Measurements from ENCODE around the gene ID2. TPM values are rescaled to one million over a fixed set of nuclear protein-coding genes. Genes with fewer than 3 reads are reported as not detected.

Gene ID2
- polyA plus RNA-seq, 4 donors = 70.2 to 613 (median 147) TPM

GRCh38 chr2:8659092-8659734 is 22.6 kb upstream of the ID2 start:
- DNase-seq (no peak), FAIRE-seq (no peak)
- no peaks in the 10 kb centered on the region for H3K27me3 ChIP-seq (ENCODE audit: control insufficient read depth in 3 of 3, insufficient read depth in 3 of 3, low read length in 3 of 3)
- H3K9me3 ChIP-seq (ENCODE audit: control insufficient read depth in 2 of 2, insufficient read depth in 1 of 2, low read depth in 1 of 2, low read length in 1 of 2) = no peaks in the 10 kb centered on the region
- H3K4me3 ChIP-seq (ENCODE audit: low read depth in 1 of 3, low read length in 3 of 3) = no peak overlapping the region
- H3K27ac ChIP-seq (ENCODE audit: low read depth in 1 of 3, low read length in 2 of 3) = no peak overlapping the region
- WGBS, 3 donors = 67 to 85% (median 72%) methylated on average over 10 of the region's 10 CpGs
- H3K4me1 ChIP-seq (ENCODE audit: control insufficient read depth in 3 of 3, insufficient read depth in 2 of 3, low read depth in 1 of 3, low read length in 2 of 3) = no peaks in the 10 kb centered on the region
- H3K36me3 ChIP-seq (ENCODE audit: control insufficient read depth in 3 of 3, insufficient read depth in 2 of 3, low read depth in 1 of 3, low read length in 3 of 3) = no peaks in the 10 kb centered on the region

DNA sequence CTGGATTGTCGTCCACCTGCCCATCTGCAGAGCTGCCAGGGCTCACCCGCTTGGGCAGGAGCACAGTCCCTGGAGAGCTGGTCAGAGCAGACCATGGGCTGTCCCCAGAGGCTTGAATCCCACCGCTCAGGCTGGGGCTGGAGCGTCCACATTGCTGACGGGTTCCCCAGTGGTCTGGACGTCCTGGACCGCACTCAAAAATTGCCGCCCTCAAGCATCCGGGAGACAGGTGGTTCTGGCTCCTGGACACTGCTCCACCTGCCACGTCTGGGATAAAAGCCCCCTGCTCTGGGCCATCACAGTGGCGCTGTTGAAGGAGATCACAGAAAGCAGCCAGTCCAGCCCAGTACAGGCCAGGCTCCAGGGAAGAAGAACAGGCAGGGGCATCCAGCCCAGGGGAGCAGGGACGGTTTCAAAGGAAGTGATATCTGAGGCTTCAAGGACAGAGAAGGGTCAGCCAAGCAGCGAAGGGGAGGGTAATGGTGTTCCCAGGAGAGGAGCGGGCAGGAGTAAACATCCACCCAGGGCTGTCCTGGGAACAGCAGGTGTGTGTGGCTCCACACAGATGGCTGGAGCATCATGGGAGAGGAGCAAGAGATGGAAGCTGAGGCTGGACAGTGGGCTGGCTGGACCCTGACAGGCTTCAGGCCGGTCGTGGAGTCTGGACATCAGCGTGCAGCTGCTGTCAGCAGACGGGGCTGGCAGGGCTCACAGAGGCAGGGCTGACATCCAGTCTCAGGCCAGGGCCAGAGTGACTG is 21.9 kb upstream of the ID2 start:
- Histone ChIP-seq H3K27ac (ENCODE audit: low read depth in 1 of 3, low read length in 2 of 3) (no peak overlapping the region), H3K36me3 (ENCODE audit: control insufficient read depth in 3 of 3, insufficient read depth in 2 of 3, low read depth in 1 of 3, low read length in 3 of 3) (no peaks in the 10 kb centered on the region)
- 85 to 89% (median 87%) methylated on average over 18 of the region's 18 CpGs for WGBS, 3 donors

GRCh38 chr2:8661235-8661634 is 20.6 kb upstream of the ID2 start:
- Histone ChIP-seq H3K27me3 (ENCODE audit: control insufficient read depth in 3 of 3, insufficient read depth in 3 of 3, low read length in 3 of 3) (no peaks in the 10 kb centered on the region), H3K27ac (ENCODE audit: low read depth in 1 of 3, low read length in 2 of 3) (no peak overlapping the region), H3K4me3 (ENCODE audit: low read depth in 1 of 3, low read length in 3 of 3) (no peak overlapping the region), H3K36me3 (ENCODE audit: control insufficient read depth in 3 of 3, insufficient read depth in 2 of 3, low read depth in 1 of 3, low read length in 3 of 3) (no peaks in the 10 kb centered on the region), H3K4me1 (ENCODE audit: control insufficient read depth in 3 of 3, insufficient read depth in 2 of 3, low read depth in 1 of 3, low read length in 2 of 3) (no peaks in the 10 kb centered on the region), H3K9me3 (ENCODE audit: control insufficient read depth in 2 of 2, insufficient read depth in 1 of 2, low read depth in 1 of 2, low read length in 1 of 2) (no peaks in the 10 kb centered on the region)
- 84 to 90% (median 86%) methylated on average over 6 of the region's 6 CpGs for WGBS, 3 donors
- DNase-seq (no peak), FAIRE-seq (no peak)

More for the DNA sequence above, 21.9 kb upstream of the ID2 start:
- no peaks in the 10 kb centered on the region for H3K9me3 ChIP-seq (ENCODE audit: control insufficient read depth in 2 of 2, insufficient read depth in 1 of 2, low read depth in 1 of 2, low read length in 1 of 2)
- no peak for DNase-seq
- H3K27me3 ChIP-seq (ENCODE audit: control insufficient read depth in 3 of 3, insufficient read depth in 3 of 3, low read length in 3 of 3) = no peaks in the 10 kb centered on the region
- no peaks in the 10 kb centered on the region for H3K4me1 ChIP-seq (ENCODE audit: control insufficient read depth in 3 of 3, insufficient read depth in 2 of 3, low read depth in 1 of 3, low read length in 2 of 3)
- no peak overlapping the region for H3K4me3 ChIP-seq (ENCODE audit: low read depth in 1 of 3, low read length in 3 of 3)
- no peak for FAIRE-seq

DNA sequence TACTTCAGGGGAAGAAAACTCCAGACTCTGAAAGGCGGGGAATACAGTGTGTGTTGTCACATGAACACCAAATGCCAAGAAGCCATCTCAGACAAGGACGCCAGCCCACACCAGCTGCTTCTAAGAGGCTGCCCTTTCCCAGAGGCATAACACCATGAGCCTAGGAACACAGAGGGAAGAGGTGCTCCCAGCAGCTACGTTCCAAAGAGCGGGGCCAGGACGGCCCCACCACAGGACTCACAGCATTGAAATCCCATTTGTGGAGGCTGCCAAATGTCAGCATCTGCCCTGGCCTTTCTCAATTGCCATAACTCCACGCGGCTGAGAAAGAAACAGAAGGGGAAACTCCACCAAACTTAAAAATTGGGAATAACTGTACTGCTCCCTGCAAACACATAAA is 20.1 kb upstream of the ID2 start:
- H3K27ac ChIP-seq (ENCODE audit: low read depth in 1 of 3, low read length in 2 of 3) = no peak overlapping the region
- no peak overlapping the region for H3K4me3 ChIP-seq (ENCODE audit: low read depth in 1 of 3, low read length in 3 of 3)
- no peak for DNase-seq
- H3K4me1 ChIP-seq (ENCODE audit: control insufficient read depth in 3 of 3, insufficient read depth in 2 of 3, low read depth in 1 of 3, low read length in 2 of 3) = no peaks in the 10 kb centered on the region
- H3K9me3 ChIP-seq (ENCODE audit: control insufficient read depth in 2 of 2, insufficient read depth in 1 of 2, low read depth in 1 of 2, low read length in 1 of 2) = no peaks in the 10 kb centered on the region
- no peak for FAIRE-seq
- H3K36me3 ChIP-seq (ENCODE audit: control insufficient read depth in 3 of 3, insufficient read depth in 2 of 3, low read depth in 1 of 3, low read length in 3 of 3) = no peaks in the 10 kb centered on the region
- no peaks in the 10 kb centered on the region for H3K27me3 ChIP-seq (ENCODE audit: control insufficient read depth in 3 of 3, insufficient read depth in 3 of 3, low read length in 3 of 3)
- 67 to 89% (median 86%) methylated on average over 7 of the region's 7 CpGs for WGBS, 3 donors

DNA sequence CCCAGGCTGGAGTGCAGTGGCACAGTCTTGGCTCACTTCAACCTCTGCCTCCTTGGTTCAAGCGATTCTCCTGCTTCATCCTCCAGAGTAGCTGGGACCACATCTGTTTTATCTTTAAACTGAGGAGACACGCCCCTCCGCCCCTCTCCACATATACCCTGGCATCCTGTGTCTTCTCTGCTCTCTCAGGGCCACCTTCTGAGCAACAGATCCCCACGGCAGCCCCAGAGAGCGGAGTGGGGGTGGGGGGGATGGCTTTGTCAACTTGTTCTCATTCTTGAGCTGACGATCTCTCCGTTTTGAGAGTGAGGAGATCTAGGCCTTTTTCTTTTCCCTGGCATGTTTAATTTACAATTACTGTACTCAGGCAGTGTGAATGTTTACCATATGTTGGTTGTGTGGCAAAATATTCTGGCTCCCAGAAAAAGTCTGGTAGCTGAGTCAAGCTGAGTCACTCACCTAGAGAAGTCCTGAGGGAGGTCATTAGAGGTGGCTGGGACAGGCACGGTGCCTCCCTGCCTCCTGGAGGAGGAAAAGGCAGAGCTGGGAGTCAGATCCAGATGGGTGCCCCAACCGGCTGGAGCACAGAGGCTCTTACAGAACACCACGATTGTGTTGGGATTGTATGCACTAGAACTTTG is 19.5 kb upstream of the ID2 start:
- Histone ChIP-seq H3K27me3 (ENCODE audit: control insufficient read depth in 3 of 3, insufficient read depth in 3 of 3, low read length in 3 of 3) (no peaks in the 10 kb centered on the region), H3K9me3 (ENCODE audit: control insufficient read depth in 2 of 2, insufficient read depth in 1 of 2, low read depth in 1 of 2, low read length in 1 of 2) (no peaks in the 10 kb centered on the region), H3K4me1 (ENCODE audit: control insufficient read depth in 3 of 3, insufficient read depth in 2 of 3, low read depth in 1 of 3, low read length in 2 of 3) (no peaks in the 10 kb centered on the region), H3K36me3 (ENCODE audit: control insufficient read depth in 3 of 3, insufficient read depth in 2 of 3, low read depth in 1 of 3, low read length in 3 of 3) (no peaks in the 10 kb centered on the region), H3K27ac (ENCODE audit: low read depth in 1 of 3, low read length in 2 of 3) (no peak overlapping the region), H3K4me3 (ENCODE audit: low read depth in 1 of 3, low read length in 3 of 3) (no peak overlapping the region)
- 77 to 82% (median 80%) methylated on average over 10 of the region's 10 CpGs for WGBS, 3 donors
- no peak for FAIRE-seq
- no peak for DNase-seq

GRCh38 chr2:8663997-8664396 is 17.9 kb upstream of the ID2 start:
- no peak overlapping the region for H3K4me3 ChIP-seq (ENCODE audit: low read depth in 1 of 3, low read length in 3 of 3)
- H3K9me3 ChIP-seq (ENCODE audit: control insufficient read depth in 2 of 2, insufficient read depth in 1 of 2, low read depth in 1 of 2, low read length in 1 of 2) = no peaks in the 10 kb centered on the region
- H3K27me3 ChIP-seq (ENCODE audit: control insufficient read depth in 3 of 3, insufficient read depth in 3 of 3, low read length in 3 of 3) = no peaks in the 10 kb centered on the region
- FAIRE-seq (no peak), DNase-seq (no peak)
- H3K27ac ChIP-seq (ENCODE audit: low read depth in 1 of 3, low read length in 2 of 3) = no peak overlapping the region
- H3K4me1 ChIP-seq (ENCODE audit: control insufficient read depth in 3 of 3, insufficient read depth in 2 of 3, low read depth in 1 of 3, low read length in 2 of 3) = no peaks in the 10 kb centered on the region
- no peaks in the 10 kb centered on the region for H3K36me3 ChIP-seq (ENCODE audit: control insufficient read depth in 3 of 3, insufficient read depth in 2 of 3, low read depth in 1 of 3, low read length in 3 of 3)
- WGBS, 3 donors = 62 to 73% (median 69%) methylated on average over 13 of the region's 13 CpGs

DNA sequence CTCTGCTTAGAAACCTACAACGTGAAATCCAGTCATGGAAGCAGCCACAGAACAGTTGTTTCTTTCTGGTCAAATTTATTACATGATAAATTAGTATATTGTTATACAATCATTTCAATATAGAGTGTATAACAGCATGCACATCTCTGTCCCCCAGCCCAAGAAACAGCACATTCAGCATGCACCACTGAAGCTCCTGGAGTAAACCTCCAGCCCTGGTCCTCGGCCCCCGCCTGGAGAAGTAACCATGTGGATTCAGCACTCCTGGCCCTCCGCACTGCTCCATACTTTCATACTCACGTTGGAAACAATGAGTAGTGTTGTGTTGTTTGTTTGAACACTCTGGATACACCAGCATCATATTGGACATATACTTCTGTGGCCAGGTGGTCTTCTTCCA is 15.3 kb upstream of the ID2 start:
- no peaks in the 10 kb centered on the region for H3K4me1 ChIP-seq (ENCODE audit: control insufficient read depth in 3 of 3, insufficient read depth in 2 of 3, low read depth in 1 of 3, low read length in 2 of 3)
- H3K36me3 ChIP-seq (ENCODE audit: control insufficient read depth in 3 of 3, insufficient read depth in 2 of 3, low read depth in 1 of 3, low read length in 3 of 3) = no peaks in the 10 kb centered on the region
- 86 to 93% (median 93%) methylated on average over 5 of the region's 5 CpGs for WGBS, 3 donors
- no peak for DNase-seq
- no peaks in the 10 kb centered on the region for H3K9me3 ChIP-seq (ENCODE audit: control insufficient read depth in 2 of 2, insufficient read depth in 1 of 2, low read depth in 1 of 2, low read length in 1 of 2)
- no peak overlapping the region for H3K4me3 ChIP-seq (ENCODE audit: low read depth in 1 of 3, low read length in 3 of 3)
- H3K27me3 ChIP-seq (ENCODE audit: control insufficient read depth in 3 of 3, insufficient read depth in 3 of 3, low read length in 3 of 3) = no peaks in the 10 kb centered on the region
- FAIRE-seq = no peak
- H3K27ac ChIP-seq (ENCODE audit: low read depth in 1 of 3, low read length in 2 of 3) = no peak overlapping the region

DNA sequence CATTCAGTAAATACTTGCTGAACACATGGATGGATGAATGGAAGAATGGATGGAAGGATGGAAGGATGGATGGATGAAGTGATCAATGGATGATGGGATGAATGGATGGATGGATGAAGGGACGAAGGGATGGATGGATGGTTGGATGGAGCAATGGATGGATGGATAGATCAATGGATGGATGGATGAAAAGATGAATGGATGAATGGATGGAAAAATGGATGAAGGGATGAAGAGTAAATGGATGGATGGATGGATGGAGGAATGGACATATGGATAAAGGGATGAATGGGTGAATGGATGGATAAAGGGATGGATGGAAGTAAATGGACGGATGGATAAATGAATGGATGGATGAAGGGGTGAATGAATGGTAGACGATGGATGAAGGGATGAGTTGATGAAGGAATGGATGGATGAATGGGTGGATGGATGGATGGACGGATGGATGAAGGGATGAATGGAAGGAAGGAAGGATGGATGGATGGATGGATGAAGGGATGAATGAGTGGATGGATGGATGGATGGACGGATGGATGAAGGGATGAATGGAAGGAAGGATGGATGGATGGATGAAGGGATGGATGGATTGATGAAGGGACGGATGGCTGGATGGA is 13.9 kb upstream of the ID2 start:
- Histone ChIP-seq H3K27me3 (ENCODE audit: control insufficient read depth in 3 of 3, insufficient read depth in 3 of 3, low read length in 3 of 3) (no peaks in the 10 kb centered on the region), H3K9me3 (ENCODE audit: control insufficient read depth in 2 of 2, insufficient read depth in 1 of 2, low read depth in 1 of 2, low read length in 1 of 2) (no peaks in the 10 kb centered on the region), H3K36me3 (ENCODE audit: control insufficient read depth in 3 of 3, insufficient read depth in 2 of 3, low read depth in 1 of 3, low read length in 3 of 3) (no peaks in the 10 kb centered on the region), H3K27ac (ENCODE audit: low read depth in 1 of 3, low read length in 2 of 3) (no peak overlapping the region), H3K4me3 (ENCODE audit: low read depth in 1 of 3, low read length in 3 of 3) (no peak overlapping the region), H3K4me1 (ENCODE audit: control insufficient read depth in 3 of 3, insufficient read depth in 2 of 3, low read depth in 1 of 3, low read length in 2 of 3) (no peaks in the 10 kb centered on the region)
- DNase-seq = no peak
- WGBS, 3 donors = 81 to 89% (median 84%) methylated on average over 6 of the region's 6 CpGs
- no peak for FAIRE-seq

All from small intestine (tissue), 7 donors.